ENCODE data around the gene OXNAD1. TPM values are rescaled to one million over a fixed set of nuclear protein-coding genes. Genes with fewer than 3 reads are reported as not detected.

OXNAD1 gene
- total RNA-seq, 1 donor from 2014 or later, result 29.8 TPM

DNA sequence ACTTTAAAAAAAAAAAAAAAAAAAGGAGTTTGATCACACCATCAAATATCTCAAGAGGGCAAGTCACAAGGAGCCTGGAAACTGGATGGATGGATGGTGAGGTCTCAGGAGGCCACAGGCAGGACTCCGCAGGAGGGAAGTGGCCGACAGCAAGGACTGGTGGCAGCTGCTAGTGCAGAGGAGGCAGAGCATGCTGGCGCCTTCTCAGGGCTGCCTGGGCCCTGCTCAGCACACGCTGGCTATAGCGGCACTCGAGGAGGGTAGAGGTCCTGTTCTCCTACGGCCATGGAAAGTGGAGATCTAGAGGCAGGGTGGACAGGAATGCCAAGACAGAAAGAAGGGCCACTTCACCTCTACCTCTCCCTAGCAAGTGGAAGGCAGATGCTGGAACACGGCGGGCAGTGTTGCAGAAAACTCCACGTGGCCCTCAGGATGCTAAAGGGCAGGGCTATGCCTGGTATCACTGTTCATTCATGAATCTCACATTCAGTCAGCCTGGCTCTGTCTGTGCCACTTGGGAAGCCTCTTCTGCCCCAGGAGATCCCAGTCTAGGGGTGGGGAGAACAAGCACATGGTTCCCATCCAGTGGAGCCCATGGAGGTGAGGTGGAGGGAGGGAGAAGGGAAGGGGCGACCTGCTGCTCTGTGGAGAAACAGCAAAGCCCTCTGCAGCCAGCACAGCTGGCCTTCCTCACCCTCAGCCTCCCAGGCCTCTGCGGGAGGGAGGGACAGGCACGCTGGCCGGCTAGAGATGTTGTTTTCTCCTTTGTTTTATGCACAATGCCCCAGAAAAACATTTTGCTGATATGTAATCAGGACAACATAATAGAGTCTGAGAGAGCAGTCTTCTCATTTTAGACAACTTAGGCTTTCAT lies 71.0 kb downstream of the OXNAD1 start:
- Mint-ChIP-seq H3K9me3 (peaks cover 14% of the 10 kb centered on the region), H3K27me3 (no peaks in the 10 kb centered on the region), H3K4me1 (peaks cover 34% of the 10 kb centered on the region), H3K4me3 (no peak overlapping the region), H3K36me3 (ENCODE audit: low read depth) (peaks cover 65% of the 10 kb centered on the region), H3K27ac (peak overlapping the region; percentile 67)
- intact Hi-C loops (cut with micrococcal nuclease), result loop anchor here (5.0 kb wide), 2 partner anchors 36 to 216 kb away; no protein-coding TSS in a partner anchor
- DNase-seq, result no peak

GRCh38 chr3:16336825-16337224 lies 71.8 kb downstream of the OXNAD1 start:
- intact Hi-C loops (cut with micrococcal nuclease), result loop anchor here (5.0 kb wide), 2 partner anchors 35 to 215 kb away; no protein-coding TSS in a partner anchor
- peaks cover 36% of the 10 kb centered on the region for H3K4me1 Mint-ChIP-seq
- H3K4me3 Mint-ChIP-seq, result no peak overlapping the region
- no peaks in the 10 kb centered on the region for H3K27me3 Mint-ChIP-seq
- no peak for DNase-seq
- H3K27ac Mint-ChIP-seq, result no peak overlapping the region
- H3K9me3 Mint-ChIP-seq, result peaks cover 8% of the 10 kb centered on the region
- H3K36me3 Mint-ChIP-seq (ENCODE audit: low read depth), result peaks cover 59% of the 10 kb centered on the region

- DNase-seq, result peak; percentile 87
- no peaks in the 10 kb centered on the region for H3K27me3 Mint-ChIP-seq
- peak overlapping the region; percentile 76 for H3K4me3 Mint-ChIP-seq
- H3K27ac Mint-ChIP-seq, result peak overlapping the region; percentile 92
- peaks cover 35% of the 10 kb centered on the region for H3K4me1 Mint-ChIP-seq
- peaks cover 55% of the 10 kb centered on the region for H3K36me3 Mint-ChIP-seq (ENCODE audit: low read depth)
- intact Hi-C loops (cut with micrococcal nuclease), result loop anchor here (5.0 kb wide), 2 partner anchors 34 to 214 kb away; no protein-coding TSS in a partner anchor
- no peaks in the 10 kb centered on the region for H3K9me3 Mint-ChIP-seq
Observed at GRCh38 chr3:16337856-16338540, 73.0 kb downstream of the OXNAD1 start.

DNA sequence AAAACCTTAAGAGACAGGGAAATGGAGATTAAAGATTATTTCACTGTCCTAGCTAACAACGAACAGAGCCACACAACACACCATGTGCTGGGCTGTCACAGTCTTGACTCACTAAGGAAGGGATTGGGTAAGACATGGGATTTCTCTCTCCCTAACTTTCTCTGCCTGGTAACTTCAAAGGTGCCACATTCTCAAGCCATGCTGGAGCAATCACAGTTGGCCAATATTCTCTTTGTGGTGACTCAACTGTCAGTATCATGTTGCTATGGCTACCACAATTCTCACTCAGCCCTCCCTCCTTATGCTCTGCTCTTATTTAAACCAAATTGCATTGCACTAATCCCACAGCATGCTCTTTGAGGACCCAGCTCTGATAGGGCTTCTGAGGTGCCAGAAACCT lies 74.0 kb downstream of the OXNAD1 start:
- Mint-ChIP-seq H3K27me3 (no peaks in the 10 kb centered on the region), H3K4me3 (no peak overlapping the region), H3K27ac (peak overlapping the region; percentile 1), H3K9me3 (no peaks in the 10 kb centered on the region), H3K36me3 (ENCODE audit: low read depth) (peaks cover 61% of the 10 kb centered on the region), H3K4me1 (peaks cover 45% of the 10 kb centered on the region)
- peak; percentile 71 for DNase-seq
- intact Hi-C loops (cut with micrococcal nuclease), result loop anchor here (5.0 kb wide), 2 partner anchors 33 to 213 kb away; no protein-coding TSS in a partner anchor

GRCh38 chr3:16343101-16343500 lies 78.1 kb downstream of the OXNAD1 start:
- H3K9me3 Mint-ChIP-seq, result no peaks in the 10 kb centered on the region
- no peak for DNase-seq
- no peak overlapping the region for H3K4me3 Mint-ChIP-seq
- peaks cover 61% of the 10 kb centered on the region for H3K36me3 Mint-ChIP-seq (ENCODE audit: low read depth)
- H3K27me3 Mint-ChIP-seq, result no peaks in the 10 kb centered on the region
- peak overlapping the region; percentile 55 for H3K27ac Mint-ChIP-seq
- intact Hi-C loops (cut with micrococcal nuclease), result no loop called here
- peaks cover 49% of the 10 kb centered on the region for H3K4me1 Mint-ChIP-seq

DNA sequence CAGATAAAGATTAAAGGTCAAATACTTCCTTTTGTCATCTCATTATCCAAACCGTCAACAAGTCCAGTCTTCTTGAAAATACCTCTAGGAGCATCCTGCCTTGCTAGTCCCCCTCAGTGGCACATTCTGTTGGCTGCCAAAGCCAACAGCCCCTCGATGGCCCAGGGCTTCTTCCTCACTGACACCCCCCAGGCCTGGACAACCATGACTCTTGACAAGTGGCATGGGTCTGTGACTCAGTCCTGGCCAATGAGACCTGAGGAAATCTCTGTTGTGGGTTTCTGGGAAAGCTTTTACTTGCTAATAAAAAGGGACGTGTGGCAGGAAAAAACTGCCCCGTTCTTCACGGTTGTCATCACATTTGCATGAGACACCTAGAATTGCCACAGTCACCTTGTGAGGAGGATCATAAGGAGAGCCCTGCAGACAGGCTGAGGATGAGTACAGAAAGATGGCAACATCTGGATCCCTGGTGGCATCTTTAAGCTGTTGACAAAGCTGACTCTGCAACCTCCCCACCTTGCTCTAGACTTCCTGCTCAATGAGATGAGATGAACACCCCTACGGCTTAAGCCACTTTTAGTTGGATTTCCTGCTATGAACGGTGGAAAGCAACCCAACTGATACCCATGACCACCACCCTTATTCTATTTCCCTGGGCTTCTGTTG lies 81.5 kb downstream of the OXNAD1 start:
- Mint-ChIP-seq H3K27ac (peak overlapping the region; percentile 75), H3K27me3 (no peaks in the 10 kb centered on the region), H3K4me3 (no peak overlapping the region), H3K9me3 (no peaks in the 10 kb centered on the region), H3K4me1 (peaks cover 31% of the 10 kb centered on the region), H3K36me3 (ENCODE audit: low read depth) (peaks cover 76% of the 10 kb centered on the region)
- intact Hi-C loops (cut with micrococcal nuclease), result no loop called here
- no peak for DNase-seq

DNA sequence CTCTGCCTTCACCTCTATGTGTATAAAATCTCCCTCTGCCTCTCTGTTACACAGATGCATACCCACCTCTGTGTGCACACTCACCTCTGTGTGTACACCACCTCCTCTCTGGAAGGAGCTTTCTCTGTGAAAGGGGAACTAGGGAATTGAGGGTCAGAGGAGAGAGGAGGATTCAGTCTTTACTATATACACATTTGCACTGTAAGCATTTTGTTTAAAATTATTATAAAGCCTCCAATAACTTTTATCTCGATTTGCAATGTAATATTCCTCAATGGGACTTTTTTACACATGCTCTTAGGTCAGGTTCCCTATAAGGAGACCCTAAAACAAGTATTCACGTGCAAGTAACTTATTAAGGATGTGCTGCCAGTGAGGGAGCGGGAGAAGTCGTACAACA lies 82.5 kb downstream of the OXNAD1 start:
- Mint-ChIP-seq H3K9me3 (no peaks in the 10 kb centered on the region), H3K36me3 (ENCODE audit: low read depth) (peaks cover 73% of the 10 kb centered on the region), H3K27me3 (no peaks in the 10 kb centered on the region), H3K27ac (peak overlapping the region; percentile 64), H3K4me3 (no peak overlapping the region), H3K4me1 (peaks cover 31% of the 10 kb centered on the region)
- intact Hi-C loops (cut with micrococcal nuclease), result no loop called here
- no peak for DNase-seq

DNA sequence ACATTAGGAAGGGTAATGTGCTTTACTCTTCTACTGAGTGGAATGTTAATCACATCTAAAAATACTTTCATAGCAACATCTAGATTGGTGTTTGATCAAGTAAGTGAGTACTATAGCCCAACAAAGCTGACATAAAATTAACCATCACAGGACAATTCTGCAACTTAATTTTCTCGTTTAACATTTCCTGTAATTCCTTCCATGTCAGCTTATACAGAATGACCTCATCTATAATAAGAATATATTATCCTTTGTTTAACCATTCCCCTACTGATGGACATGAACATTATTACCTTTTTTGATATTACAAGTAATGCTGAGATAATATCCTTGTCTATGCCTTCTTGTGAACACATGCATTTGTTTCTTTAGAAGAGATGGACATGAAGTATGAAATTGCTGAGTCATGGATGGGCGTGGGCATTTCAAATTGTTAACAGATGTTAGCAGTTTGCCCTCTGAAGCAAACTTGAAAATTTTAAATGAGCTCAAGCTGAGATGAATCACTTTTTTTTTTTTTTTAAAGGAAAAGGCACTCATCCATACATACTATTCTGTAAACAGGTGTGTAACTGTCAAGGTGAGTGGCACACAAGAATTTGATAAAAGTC lies 85.1 kb downstream of the OXNAD1 start:
- Mint-ChIP-seq H3K36me3 (ENCODE audit: low read depth) (peaks cover 66% of the 10 kb centered on the region), H3K27me3 (no peaks in the 10 kb centered on the region), H3K9me3 (no peaks in the 10 kb centered on the region), H3K27ac (no peak overlapping the region), H3K4me3 (no peak overlapping the region), H3K4me1 (peaks cover 26% of the 10 kb centered on the region)
- DNase-seq, result no peak
- intact Hi-C loops (cut with micrococcal nuclease), result no loop called here

DNA sequence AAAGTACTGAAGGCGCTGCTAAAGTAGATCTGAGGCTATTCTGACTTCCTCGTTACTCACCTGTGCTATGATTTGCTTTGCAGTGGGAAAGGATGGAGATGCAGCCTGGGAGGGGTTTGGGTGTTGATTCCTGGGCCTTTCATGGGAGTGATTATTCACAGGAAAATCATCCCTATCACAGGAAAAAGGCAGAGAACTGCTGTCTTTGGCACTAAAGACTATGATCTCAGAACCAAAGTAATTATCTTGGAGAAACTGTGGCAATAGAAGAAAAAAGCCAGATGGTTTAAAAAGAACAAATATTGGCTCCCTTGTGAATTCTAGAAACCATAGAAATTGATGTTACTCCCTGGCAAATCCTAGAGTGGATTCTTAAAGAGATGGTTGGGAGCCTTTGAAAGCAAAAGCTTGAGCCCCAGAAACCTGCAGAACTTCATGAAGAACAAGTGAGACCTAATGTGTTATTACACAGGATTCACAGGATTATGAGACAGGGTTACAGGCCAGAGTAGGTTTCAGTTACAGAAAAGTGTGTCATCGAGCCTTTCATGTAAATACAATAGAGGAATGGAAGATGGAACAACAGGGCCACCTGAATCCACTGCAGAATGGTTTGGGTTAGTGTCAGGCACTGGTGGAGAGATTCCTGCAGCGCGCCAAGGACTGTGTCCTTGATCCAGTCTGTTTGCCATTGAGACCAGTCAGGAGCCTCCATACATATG lies 85.7 kb downstream of the OXNAD1 start:
- Mint-ChIP-seq H3K4me1 (peaks cover 25% of the 10 kb centered on the region), H3K36me3 (ENCODE audit: low read depth) (peaks cover 61% of the 10 kb centered on the region), H3K4me3 (no peak overlapping the region), H3K27me3 (no peaks in the 10 kb centered on the region), H3K27ac (no peak overlapping the region), H3K9me3 (no peaks in the 10 kb centered on the region)
- no peak for DNase-seq
- intact Hi-C loops (cut with micrococcal nuclease), result no loop called here

DNA sequence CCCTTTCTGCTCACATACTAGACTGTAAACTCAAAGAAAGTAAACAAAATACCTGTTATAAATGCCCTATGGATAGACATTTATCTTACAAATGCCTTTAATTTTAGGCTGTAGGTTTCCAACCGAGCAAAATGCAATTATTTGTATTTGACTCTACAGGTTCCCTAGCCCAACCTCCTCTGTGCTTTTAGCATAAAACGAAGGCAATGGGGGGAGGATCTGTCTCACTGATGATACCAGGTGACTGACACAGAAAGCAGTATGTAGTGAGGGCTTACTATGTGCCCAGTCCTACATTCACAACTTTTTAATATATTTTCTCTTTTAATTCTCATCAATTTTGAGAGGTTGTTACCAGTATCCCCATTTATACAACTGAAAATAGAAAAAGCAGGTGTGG lies 87.4 kb downstream of the OXNAD1 start:
- Mint-ChIP-seq H3K36me3 (ENCODE audit: low read depth) (peaks cover 57% of the 10 kb centered on the region), H3K4me3 (no peak overlapping the region), H3K4me1 (peaks cover 20% of the 10 kb centered on the region), H3K9me3 (no peaks in the 10 kb centered on the region), H3K27ac (peak overlapping the region; percentile 11), H3K27me3 (no peaks in the 10 kb centered on the region)
- intact Hi-C loops (cut with micrococcal nuclease), result no loop called here
- DNase-seq, result no peak

- H3K4me1 Mint-ChIP-seq, result peaks cover 22% of the 10 kb centered on the region
- H3K27ac Mint-ChIP-seq, result no peak overlapping the region
- H3K36me3 Mint-ChIP-seq (ENCODE audit: low read depth), result peaks cover 49% of the 10 kb centered on the region
- intact Hi-C loops (cut with micrococcal nuclease), result no loop called here
- H3K4me3 Mint-ChIP-seq, result no peak overlapping the region
- DNase-seq, result no peak
- no peaks in the 10 kb centered on the region for H3K9me3 Mint-ChIP-seq
- no peaks in the 10 kb centered on the region for H3K27me3 Mint-ChIP-seq
Observed at GRCh38 chr3:16354291-16354690, 89.3 kb downstream of the OXNAD1 start.
